Natural killer cell treated with Interleukin-12 subunit alpha and Interleukin-12 subunit beta and Interleukin-15 and Interleukin-18, amount 100 ng/mL, for 72 hours (primary cell): ENCODE measurements around the gene AP3S1. TPM values are rescaled to one million over a fixed set of nuclear protein-coding genes. Genes with fewer than 3 reads are reported as not detected.
"Not testable (repeated sequence)": the region's sequence is repeated elsewhere in the genome, so short reads cannot be mapped to it uniquely, and the experiment has no call there.

Source experiments
- ATAC-seq, 2 donors: fragments of 150-1000 bp; cut with Tn5 transposase in 1 of 2; sonication (Bioruptor Pico), chemical (Tn5 transposase) in 1 of 2; 2 replicates each; pipeline ENCODE4 v1.10.0; 2021
- DNase-seq: peaks from one replicate; pipeline ENCODE4 v3.0.0; 2022; ENCODE audit warnings: low spot score
- H3K27ac Mint-ChIP-seq, 2 donors: 1 replicate in 1 of 2; 2 replicates in 1 of 2; pipeline ENCODE4 v1.8.0; 2022; ENCODE audit warnings: mixed read lengths in 2 of 2, mild to moderate bottlenecking in 1 of 2, moderate library complexity in 1 of 2
- H3K27me3 Mint-ChIP-seq, 2 donors: 1 replicate in 1 of 2; 2 replicates in 1 of 2; pipeline ENCODE4 v1.8.0; 2022; ENCODE audit warnings: mixed read lengths in 2 of 2
- H3K36me3 Mint-ChIP-seq: one replicate; pipeline ENCODE4 v1.8.0; 2022; ENCODE audit warnings: mixed read lengths
- H3K4me1 Mint-ChIP-seq, 2 donors: 1 replicate in 1 of 2; 2 replicates in 1 of 2; pipeline ENCODE4 v1.8.0; 2022; ENCODE audit warnings: low read depth in 2 of 2, mixed read lengths in 2 of 2, mild to moderate bottlenecking in 1 of 2
- H3K4me3 Mint-ChIP-seq: one replicate; pipeline ENCODE4 v1.8.0; 2022; ENCODE audit warnings: mixed read lengths
- H3K9me3 Mint-ChIP-seq: 2 replicates; pipeline ENCODE4 v1.8.0; 2022; ENCODE audit warnings: mixed read lengths
- total RNA-seq, 2 donors: library from RNA; stranded (reverse); gene quantifications; one replicate each; pipeline ENCODE4 v1.2.3, GENCODE V29; 2022

Gene AP3S1
- total RNA-seq, 2 donors from 2014 or later = 35.8 to 56.4 TPM

DNA sequence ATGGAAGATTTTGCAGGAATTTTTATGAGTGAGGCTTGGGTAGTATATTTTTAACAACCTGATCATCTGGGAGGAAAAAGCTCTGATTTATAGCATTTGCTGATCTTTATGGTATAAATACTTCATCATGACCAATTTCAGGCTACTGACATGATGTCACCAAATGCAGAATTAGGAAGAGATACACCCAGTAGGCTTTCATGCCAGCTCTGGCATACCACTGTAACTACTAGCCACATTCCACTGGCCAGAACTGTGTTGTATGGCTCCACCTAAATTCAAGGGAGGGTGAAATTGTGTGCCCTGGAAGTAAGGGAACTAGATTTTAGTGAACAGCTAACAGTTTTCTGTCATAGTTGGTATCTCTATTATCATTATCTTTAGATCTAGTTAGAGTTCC is 17.6 kb downstream of the AP3S1 start:
- DNase-seq (no peak), ATAC-seq (no peak)
- Mint-ChIP-seq H3K36me3 (no peaks in the 10 kb centered on the region), H3K9me3 (no peaks in the 10 kb centered on the region), H3K27me3 (no peaks in the 10 kb centered on the region), H3K4me1 (peaks cover 15 to 26% of the 10 kb centered on the region in 2 donors), H3K27ac (no peak overlapping the region), H3K4me3 (no peak overlapping the region)

DNA sequence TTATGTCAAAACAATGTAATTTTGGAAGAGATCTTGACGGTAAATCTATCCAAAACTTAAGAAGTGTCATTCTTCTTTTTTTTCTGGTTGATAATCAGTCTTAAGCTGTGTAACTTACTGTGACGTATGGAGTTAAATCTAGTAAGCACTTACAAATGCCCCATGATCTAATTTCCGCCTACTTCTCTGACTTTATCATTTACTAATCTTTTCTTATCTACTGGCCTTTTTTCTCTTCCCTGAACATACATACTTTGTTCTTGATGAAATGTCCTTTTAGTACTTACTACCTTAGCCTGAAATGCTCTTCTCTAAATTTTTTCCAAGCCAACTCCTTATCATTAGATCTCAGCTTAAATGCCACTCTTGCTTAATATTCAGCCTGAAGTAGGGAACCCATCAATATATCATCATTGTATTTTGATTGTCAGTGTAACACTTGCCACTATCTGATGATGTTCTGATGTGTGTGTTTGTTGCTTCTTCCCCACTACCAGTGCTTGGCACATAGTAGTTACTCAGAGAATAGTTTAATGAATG is 27.6 kb downstream of the AP3S1 start:
- Mint-ChIP-seq H3K4me1 (peaks cover 0 to 4% of the 10 kb centered on the region in 2 donors), H3K9me3 (no peaks in the 10 kb centered on the region), H3K27me3 (no peaks in the 10 kb centered on the region), H3K27ac (no peak overlapping the region), H3K4me3 (no peak overlapping the region), H3K36me3 (peaks cover 10% of the 10 kb centered on the region)
- DNase-seq (no peak), ATAC-seq (no peak)

DNA sequence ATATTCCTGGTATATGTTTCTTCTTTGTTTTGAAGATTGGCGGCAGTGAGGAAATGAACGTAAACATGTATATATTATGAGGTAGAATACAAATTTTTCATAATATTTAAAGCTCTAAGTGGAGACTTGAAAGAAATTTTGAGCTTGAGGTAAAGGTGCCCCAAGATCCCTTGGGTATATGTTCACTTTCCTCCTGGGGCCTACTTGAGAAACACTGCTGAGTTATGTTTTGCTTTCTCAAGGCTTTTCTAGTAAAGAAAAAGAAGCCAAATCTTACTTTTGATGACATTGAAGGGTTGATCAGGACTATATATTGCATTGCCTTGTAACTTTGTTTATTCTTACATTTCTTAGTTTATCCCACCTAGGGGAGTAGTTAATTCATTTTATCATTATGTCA is 30.7 kb downstream of the AP3S1 start:
- H3K27me3 Mint-ChIP-seq = no peaks in the 10 kb centered on the region
- H3K27ac Mint-ChIP-seq = no peak overlapping the region
- H3K9me3 Mint-ChIP-seq = no peaks in the 10 kb centered on the region
- H3K4me3 Mint-ChIP-seq = no peak overlapping the region
- peaks cover 0 to 4% of the 10 kb centered on the region in 2 donors for H3K4me1 Mint-ChIP-seq
- ATAC-seq (no peak), DNase-seq (no peak)
- peaks cover 10% of the 10 kb centered on the region for H3K36me3 Mint-ChIP-seq

DNA sequence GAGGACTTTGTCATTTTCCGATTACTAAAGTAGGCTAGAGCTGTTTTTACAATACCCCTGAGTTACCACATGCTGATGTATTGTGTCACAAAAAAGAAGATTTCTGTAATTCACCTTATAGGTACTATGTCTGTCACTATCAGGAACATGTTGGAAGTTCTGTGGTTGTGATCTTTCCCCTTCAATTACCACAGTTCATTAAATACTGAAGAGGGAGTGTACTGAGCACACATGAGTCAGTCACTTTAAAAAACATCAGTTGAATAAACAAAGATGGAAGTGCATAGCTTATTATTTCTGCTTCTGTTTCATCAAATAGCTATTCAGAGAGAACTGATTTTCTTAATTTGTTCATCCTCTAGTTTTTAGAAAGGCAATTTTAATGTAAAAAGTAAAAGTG is 31.7 kb downstream of the AP3S1 start:
- H3K4me1 Mint-ChIP-seq = peaks cover 0 to 4% of the 10 kb centered on the region in 2 donors
- no peak overlapping the region for H3K27ac Mint-ChIP-seq
- ATAC-seq (no peak), DNase-seq (no peak)
- H3K9me3 Mint-ChIP-seq = no peaks in the 10 kb centered on the region
- H3K27me3 Mint-ChIP-seq = no peaks in the 10 kb centered on the region
- no peak overlapping the region for H3K4me3 Mint-ChIP-seq
- peaks cover 10% of the 10 kb centered on the region for H3K36me3 Mint-ChIP-seq

DNA sequence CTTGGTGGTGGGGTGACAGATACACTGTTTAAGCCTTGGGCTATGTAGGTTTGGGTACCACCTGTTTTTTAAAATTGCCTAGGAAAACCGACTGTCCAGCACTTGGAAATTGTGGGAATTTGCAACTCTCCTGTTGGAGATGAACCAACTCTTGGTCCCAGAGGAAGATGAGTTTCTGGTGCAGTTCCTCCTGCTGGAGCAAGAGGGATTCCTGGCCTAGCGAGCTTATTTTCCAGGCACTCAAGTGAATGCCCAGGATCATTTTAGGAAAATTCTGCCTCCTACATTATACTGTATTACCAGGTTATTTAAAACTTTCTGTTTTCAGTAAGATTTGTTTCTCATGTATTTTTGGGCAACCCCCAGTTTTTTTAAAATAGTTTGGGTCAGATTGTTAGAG is 33.7 kb downstream of the AP3S1 start:
- Mint-ChIP-seq H3K4me1 (peaks cover 7 to 10% of the 10 kb centered on the region in 2 donors), H3K9me3 (no peaks in the 10 kb centered on the region), H3K27me3 (no peaks in the 10 kb centered on the region), H3K27ac (no peak overlapping the region), H3K4me3 (no peak overlapping the region), H3K36me3 (peaks cover 12% of the 10 kb centered on the region)
- DNase-seq = no peak
- ATAC-seq = no peak

DNA sequence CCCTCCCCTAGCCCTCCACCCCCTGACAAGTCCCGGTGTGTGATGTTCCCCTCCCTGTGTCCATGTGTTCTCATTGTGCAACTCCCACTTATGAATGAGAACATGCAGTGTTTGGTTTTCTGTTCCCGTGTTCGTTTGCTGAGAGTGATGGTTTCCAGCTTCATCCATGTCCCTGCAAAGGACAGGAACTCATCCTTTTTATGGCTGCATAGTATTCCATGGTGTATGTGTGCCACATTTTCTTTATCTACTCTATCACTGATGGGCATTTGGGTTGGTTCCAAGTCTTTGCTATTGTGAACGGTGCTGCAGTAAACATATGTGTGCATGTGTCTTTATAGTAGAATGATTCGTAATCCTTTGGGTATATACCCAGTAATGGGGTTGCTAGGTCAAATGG is 35.6 kb downstream of the AP3S1 start:
- ATAC-seq, DNase-seq, H3K27me3 Mint-ChIP-seq, H3K4me3 Mint-ChIP-seq, H3K36me3 Mint-ChIP-seq, H3K9me3 Mint-ChIP-seq, H3K27ac Mint-ChIP-seq: not testable (repeated sequence)
- H3K4me1 Mint-ChIP-seq = peaks cover 18 to 21% of the 10 kb centered on the region in 2 donors

DNA sequence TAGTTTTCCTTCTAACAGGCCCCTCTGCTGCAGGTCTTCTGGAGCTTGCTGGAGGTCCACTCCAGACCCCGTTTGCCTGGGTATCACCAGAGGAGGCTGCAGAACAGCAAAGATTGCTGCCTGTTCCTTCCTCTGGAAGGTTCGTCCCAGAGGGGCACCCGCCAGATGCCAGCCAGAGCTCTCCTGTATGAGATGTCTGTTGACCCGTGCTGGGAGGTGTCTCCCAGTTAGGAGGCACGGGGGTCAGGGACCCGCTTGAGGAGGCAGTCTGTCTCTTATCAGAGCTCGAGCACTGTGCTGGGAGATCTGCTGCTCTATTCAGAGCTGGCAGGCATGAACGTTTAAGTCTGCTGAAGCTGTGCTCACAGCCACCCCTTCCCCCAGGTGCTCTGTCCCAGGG is 40.7 kb downstream of the AP3S1 start:
- not testable (repeated sequence) for H3K4me3 Mint-ChIP-seq, H3K27ac Mint-ChIP-seq, H3K9me3 Mint-ChIP-seq, ATAC-seq, DNase-seq, H3K36me3 Mint-ChIP-seq, H3K27me3 Mint-ChIP-seq
- H3K4me1 Mint-ChIP-seq = peaks cover 18 to 21% of the 10 kb centered on the region in 2 donors

DNA sequence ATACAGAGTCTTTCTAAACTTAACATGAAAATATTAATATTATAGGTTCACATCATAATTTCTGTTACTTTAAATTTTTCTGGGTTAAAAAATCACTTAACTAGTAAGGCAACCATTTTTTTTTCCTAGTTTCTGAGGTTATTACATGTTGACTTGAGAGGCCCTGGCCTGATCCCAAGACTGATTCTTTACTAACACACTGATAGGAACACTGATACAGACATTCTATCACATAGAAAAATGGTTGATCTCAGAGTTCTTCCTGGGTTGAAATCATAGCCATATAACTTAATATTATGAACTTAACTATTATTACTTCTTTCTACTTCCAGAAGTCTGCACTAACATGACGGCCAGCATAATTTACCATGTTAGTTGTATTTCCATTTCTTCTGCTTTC is 43.0 kb downstream of the AP3S1 start:
- Mint-ChIP-seq H3K27me3 (no peaks in the 10 kb centered on the region), H3K9me3 (peaks cover 5% of the 10 kb centered on the region), H3K4me3 (no peak overlapping the region), H3K36me3 (peaks cover 9% of the 10 kb centered on the region), H3K4me1 (peaks cover 15% of the 10 kb centered on the region in 2 donors), H3K27ac (no peak overlapping the region)
- no peak for DNase-seq
- no peak for ATAC-seq

DNA sequence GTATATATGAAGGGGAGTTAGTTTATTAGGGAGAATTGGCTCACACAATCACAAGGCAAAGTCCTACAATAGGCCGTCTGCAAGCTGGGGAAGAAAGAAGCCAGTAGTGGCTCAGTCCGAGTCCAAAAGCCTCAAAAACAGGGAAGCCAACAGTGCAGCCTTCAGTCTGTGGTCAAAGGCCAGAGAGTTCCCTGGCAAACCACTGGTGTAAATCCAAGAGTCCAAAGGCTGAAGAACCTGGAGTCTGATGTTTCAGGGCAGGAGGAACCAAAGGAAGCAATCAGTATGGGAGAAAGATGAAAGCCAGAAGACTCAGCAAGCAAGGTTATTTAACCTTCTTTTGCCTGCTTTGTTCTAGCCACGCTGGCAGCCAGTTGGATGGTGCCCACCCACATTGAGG is 43.5 kb downstream of the AP3S1 start:
- ATAC-seq, DNase-seq, H3K4me3 Mint-ChIP-seq, H3K27ac Mint-ChIP-seq, H3K9me3 Mint-ChIP-seq, H3K27me3 Mint-ChIP-seq, H3K36me3 Mint-ChIP-seq: not testable (repeated sequence)
- peaks cover 13% of the 10 kb centered on the region in 2 donors for H3K4me1 Mint-ChIP-seq

DNA sequence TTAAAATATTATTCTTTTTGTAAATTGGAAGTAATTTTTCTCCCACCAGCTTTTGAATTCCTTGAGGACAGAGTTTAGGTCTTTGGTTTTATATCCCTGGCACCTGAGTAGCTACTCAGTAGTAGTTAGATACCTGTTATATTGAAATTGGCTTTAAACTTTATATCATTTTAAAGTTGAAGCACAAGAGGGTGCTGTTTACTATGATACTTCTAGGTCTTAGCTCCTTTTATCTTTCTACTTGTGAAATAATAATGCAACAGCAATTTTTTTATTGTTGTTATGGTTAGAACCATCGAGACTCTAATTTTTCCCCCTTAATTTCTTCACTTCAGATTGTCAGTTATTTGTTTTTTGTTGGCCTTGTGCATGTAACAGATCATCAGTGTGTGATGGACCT is 46.3 kb downstream of the AP3S1 start:
- Mint-ChIP-seq H3K4me3 (no peak overlapping the region), H3K36me3 (no peaks in the 10 kb centered on the region), H3K27me3 (no peaks in the 10 kb centered on the region), H3K4me1 (no peaks in the 10 kb centered on the region), H3K9me3 (no peaks in the 10 kb centered on the region), H3K27ac (no peak overlapping the region)
- no peak for DNase-seq
- no peak for ATAC-seq

DNA sequence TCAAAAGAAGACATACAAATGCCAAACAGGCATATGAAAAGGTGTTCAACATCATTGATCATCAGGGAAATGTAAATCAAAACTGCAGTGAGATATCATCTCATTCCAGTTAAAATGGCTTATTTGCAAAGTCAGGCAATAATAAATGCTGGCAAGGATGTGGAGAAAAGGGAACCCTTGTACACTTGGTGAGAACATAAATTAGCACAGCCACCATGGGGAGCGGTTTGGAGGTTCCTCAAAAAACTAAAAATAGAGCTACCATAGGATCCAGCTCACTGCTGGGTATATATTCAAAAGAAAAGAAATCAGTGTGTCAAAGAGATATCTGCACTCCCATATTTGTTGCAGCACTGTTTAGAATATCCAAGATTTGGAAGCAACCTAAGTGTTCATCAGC is 50.3 kb downstream of the AP3S1 start:
- Mint-ChIP-seq H3K27ac (no peak overlapping the region), H3K4me1 (no peaks in the 10 kb centered on the region), H3K27me3 (no peaks in the 10 kb centered on the region), H3K36me3 (no peaks in the 10 kb centered on the region), H3K4me3 (no peak overlapping the region), H3K9me3 (no peaks in the 10 kb centered on the region)
- ATAC-seq (no peak), DNase-seq (no peak)

DNA sequence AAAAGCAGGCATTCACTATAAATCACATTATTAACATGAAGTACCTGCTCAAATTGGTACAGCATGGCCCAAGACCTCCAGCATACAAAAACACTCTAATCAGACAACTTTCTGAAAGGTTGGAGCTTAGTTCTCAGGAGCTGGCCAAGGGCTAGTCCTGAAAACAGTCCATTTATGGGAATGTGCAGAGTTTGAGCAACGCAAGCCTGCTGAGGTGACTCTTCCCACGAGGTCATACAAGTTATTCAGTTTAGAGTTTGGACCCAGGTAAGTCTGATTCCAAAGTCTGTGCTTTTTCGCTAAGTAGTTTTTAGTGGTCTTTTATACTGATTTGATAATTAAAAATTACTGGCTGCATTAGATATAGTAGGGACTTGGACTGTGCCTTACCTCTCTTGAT is 52.6 kb downstream of the AP3S1 start:
- H3K27ac Mint-ChIP-seq = no peak overlapping the region
- peaks cover 0 to 3% of the 10 kb centered on the region in 2 donors for H3K4me1 Mint-ChIP-seq
- no peaks in the 10 kb centered on the region for H3K27me3 Mint-ChIP-seq
- H3K9me3 Mint-ChIP-seq = no peaks in the 10 kb centered on the region
- DNase-seq = no peak
- ATAC-seq = no peak
- H3K36me3 Mint-ChIP-seq = no peaks in the 10 kb centered on the region
- no peak overlapping the region for H3K4me3 Mint-ChIP-seq

DNA sequence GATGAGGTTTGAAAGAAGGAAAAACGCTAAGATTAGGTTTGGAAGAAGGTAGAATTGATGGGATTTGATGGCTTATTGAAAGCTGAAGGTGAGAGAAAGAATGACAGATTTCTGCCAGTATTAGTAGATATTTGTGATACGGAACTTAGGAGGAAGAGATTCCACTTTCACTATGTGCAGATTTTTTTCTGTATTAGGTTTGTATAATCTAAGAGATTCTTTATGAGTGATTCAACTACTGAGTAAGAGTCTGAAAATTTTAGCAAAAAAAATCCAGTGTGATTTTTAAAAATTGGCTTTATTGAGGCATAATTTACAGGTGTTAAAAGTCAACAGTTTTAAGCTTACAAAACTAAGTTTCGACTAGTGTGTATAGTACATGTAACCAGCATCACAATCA is 54.1 kb downstream of the AP3S1 start:
- Mint-ChIP-seq H3K4me1 (peaks cover 0 to 3% of the 10 kb centered on the region in 2 donors), H3K36me3 (no peaks in the 10 kb centered on the region)

DNA sequence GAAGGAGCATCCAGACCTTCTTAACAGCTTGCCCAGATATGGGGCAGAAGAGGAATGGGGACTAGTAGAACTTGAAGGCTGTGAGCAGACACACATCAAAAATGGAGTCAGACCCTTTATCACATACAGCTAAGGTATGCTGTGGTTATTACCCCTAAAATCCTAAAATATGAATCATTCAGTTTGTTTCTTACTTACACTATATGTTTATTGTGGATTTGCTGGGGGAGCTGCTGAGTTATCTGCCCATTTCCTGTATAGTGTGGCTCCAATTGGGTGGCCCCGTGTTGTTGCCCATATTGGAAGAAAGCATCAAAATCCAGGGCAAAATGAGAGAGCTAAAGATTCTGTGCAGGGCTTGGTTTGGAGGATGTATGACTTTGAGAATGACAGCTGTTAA is 56.9 kb downstream of the AP3S1 start:
- peaks cover 0 to 3% of the 10 kb centered on the region in 2 donors for H3K4me1 Mint-ChIP-seq
- no peaks in the 10 kb centered on the region for H3K36me3 Mint-ChIP-seq
- no peaks in the 10 kb centered on the region for H3K27me3 Mint-ChIP-seq
- H3K27ac Mint-ChIP-seq = no peak overlapping the region
- no peak overlapping the region for H3K4me3 Mint-ChIP-seq
- DNase-seq = no peak
- H3K9me3 Mint-ChIP-seq = no peaks in the 10 kb centered on the region
- no peak for ATAC-seq

More for the DNA sequence above, 54.1 kb downstream of the AP3S1 start:
- no peak overlapping the region for H3K4me3 Mint-ChIP-seq
- H3K27ac Mint-ChIP-seq = no peak overlapping the region
- DNase-seq (no peak), ATAC-seq (no peak)
- H3K9me3 Mint-ChIP-seq = no peaks in the 10 kb centered on the region
- no peaks in the 10 kb centered on the region for H3K27me3 Mint-ChIP-seq

DNA sequence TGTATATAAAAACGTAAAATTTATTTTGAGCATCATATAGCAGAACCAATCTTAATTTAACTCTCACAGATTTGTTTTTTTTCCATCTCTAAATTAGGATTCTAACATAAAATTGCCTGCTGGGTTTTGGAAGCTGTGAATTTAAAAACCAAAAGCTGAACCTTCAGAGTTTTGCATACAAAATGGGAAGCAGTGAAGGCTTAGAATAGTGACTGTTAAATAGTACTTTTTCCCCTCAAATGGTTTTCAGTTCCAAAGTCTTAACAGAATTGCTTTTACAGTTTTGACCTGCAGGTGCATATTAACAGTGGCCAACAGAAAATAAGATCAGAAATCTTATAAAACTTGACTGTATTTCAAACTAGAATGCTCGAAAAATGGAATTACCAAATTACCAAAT is 65.4 kb downstream of the AP3S1 start:
- DNase-seq = no peak
- Mint-ChIP-seq H3K4me3 (no peak overlapping the region), H3K9me3 (no peaks in the 10 kb centered on the region), H3K27ac (no peak overlapping the region), H3K36me3 (no peaks in the 10 kb centered on the region), H3K27me3 (no peaks in the 10 kb centered on the region), H3K4me1 (no peaks in the 10 kb centered on the region)
- no peak for ATAC-seq
